ENCODE measurements around the gene NUP93. TPM values are rescaled to one million over a fixed set of nuclear protein-coding genes. Genes with fewer than 3 reads are reported as not detected.

Gene NUP93
- total RNA-seq, 1 experiment from 2014 or later = 165 TPM

GRCh38 chr16:56798955-56799354 lies 69.0 kb downstream of the NUP93 start:
- H2AK5ac ChIP-seq (ENCODE audit: insufficient read length, low read length) = no peak overlapping the region
- peaks cover 2% of the 10 kb centered on the region; the same call in 1 of the 2 replicates for H3K79me2 ChIP-seq (ENCODE audit: insufficient read depth, low read length)
- H3K23me2 ChIP-seq (ENCODE audit: insufficient read length, low read depth, low read length, poor library complexity, severe bottlenecking) = no peaks in the 10 kb centered on the region
- no peaks in the 10 kb centered on the region for H3K9me3 ChIP-seq (ENCODE audit: control insufficient read depth, low read depth, low read length)
- no peaks in the 10 kb centered on the region for H3K4me1 ChIP-seq (ENCODE audit: insufficient read depth, low read length)
- H3K4me2 ChIP-seq (ENCODE audit: insufficient read depth, insufficient read length, low read length) = no peak overlapping the region
- H4K20me1 ChIP-seq (ENCODE audit: control insufficient read depth, insufficient read depth, insufficient read length) = no peaks in the 10 kb centered on the region
- no peak overlapping the region for H3K27ac ChIP-seq (ENCODE audit: insufficient read length, low read depth, low read length)
- no peak overlapping the region for H2BK15ac ChIP-seq (ENCODE audit: low read depth, low read length)
- H3K23ac ChIP-seq (ENCODE audit: insufficient read length, low read depth, low read length) = no peak overlapping the region
- H2BK20ac ChIP-seq (ENCODE audit: low read depth, low read length, poor library complexity, severe bottlenecking) = no peak overlapping the region
- WGBS (ENCODE audit: extremely low coverage, insufficient read length, low lambda C conversion rate) = no CpG with 5 or more reads among the region's 3 CpGs
- no peak for TF ChIP-seq CTCF (conservative IDR thresholded peaks at IDR 0.05)
- no peak overlapping the region for H4K91ac ChIP-seq (ENCODE audit: insufficient read length, low read depth, low read length)
- Mint-ChIP-seq H3K27me3 (ENCODE audit: low read depth) (no peaks in the 10 kb centered on the region), H3K4me3 (no peak overlapping the region), H3K4me1 (peaks cover 5 to 12% of the 10 kb centered on the region in 2 experiments), H3K36me3 (ENCODE audit: insufficient read depth in 1 of 3, low read depth in 3 of 3) (peaks cover 3 to 8% (median 7%) of the 10 kb centered on the region in 3 experiments; a peak in 6 of 7 replicates), H3K9me3 (no peaks in the 10 kb centered on the region), H3K27ac (no peak overlapping the region)
- no peaks in the 10 kb centered on the region for H3K79me1 ChIP-seq (ENCODE audit: insufficient read depth, low read depth, low read length, poor library complexity, severe bottlenecking)
- no peak overlapping the region for H4K5ac ChIP-seq (ENCODE audit: insufficient read length, low read depth, low read length)
- H2BK5ac ChIP-seq (ENCODE audit: insufficient read length, low read length) = no peak overlapping the region
- H2AFZ ChIP-seq (ENCODE audit: low read length) = no peak overlapping the region
- no peak overlapping the region for H3T11ph ChIP-seq (ENCODE audit: low read length)
- no peak overlapping the region for H2BK12ac ChIP-seq (ENCODE audit: insufficient read length, low read depth, low read length)
- H3K18ac ChIP-seq (ENCODE audit: insufficient read length, low read depth, low read length) = no peak overlapping the region
- no peak overlapping the region for H3K56ac ChIP-seq (ENCODE audit: insufficient read length, low read depth, low read length)
- H3K27me3 ChIP-seq (ENCODE audit: insufficient read depth, low read length) = no peaks in the 10 kb centered on the region
- no peak overlapping the region for H4K8ac ChIP-seq (replicated peaks; ENCODE audit: insufficient read length, low read depth, low read length)
- no peak overlapping the region for H3K9ac ChIP-seq (ENCODE audit: extremely low read depth, insufficient read length, low read length)
- H3K4ac ChIP-seq (ENCODE audit: low read depth, low read length) = no peak overlapping the region
- no peak overlapping the region for H3K14ac ChIP-seq (ENCODE audit: insufficient read depth, low read length)
- no peak for DNase-seq
- H2BK120ac ChIP-seq (ENCODE audit: low read depth, low read length, poor library complexity, severe bottlenecking) = no peak overlapping the region

Measured in H9 (cell line).